Neural progenitor cell (in vitro differentiated cells): ENCODE results near the gene VAV3. TPM values are rescaled to one million over a fixed set of nuclear protein-coding genes. Genes with fewer than 3 reads are reported as not detected.
A peak's percentile ranks its signal among the peaks of the same experiment; 100 is the strongest.

Source experiments
- DNase-seq: peaks from one replicate; pipeline ENCODE4 v3.0.0-alpha.2; 2016; ENCODE audit warnings: low spot score
- H2AFZ ChIP-seq: fragments of 200-600 bp; sonication (generic); replicated peaks from 2 replicates; pipeline ENCODE4 v1.6.1; 2016; ENCODE audit warnings: antibody characterized with exemption
- H3F3A ChIP-seq: fragments of 200-600 bp; sonication (generic); 2 replicates; pipeline ENCODE4 v1.6.1; 2016; ENCODE audit warnings: antibody characterized with exemption, low read depth
- H3K27ac ChIP-seq: fragments of 200-600 bp; sonication (generic); 2 replicates; pipeline ENCODE4 v1.5.1; 2016; ENCODE audit warnings: mild to moderate bottlenecking
- H3K27me3 ChIP-seq: fragments of 200-600 bp; sonication (generic); 2 replicates; pipeline ENCODE4 v1.6.1; 2016; ENCODE audit warnings: mild to moderate bottlenecking, moderate library complexity
- H3K36me3 ChIP-seq: fragments of 200-600 bp; sonication (generic); 2 replicates; pipeline ENCODE4 v1.5.1; 2016
- H3K4me1 ChIP-seq: fragments of 200-600 bp; sonication (generic); 2 replicates; pipeline ENCODE4 v1.6.1; 2016; ENCODE audit warnings: mixed run types
- H3K4me2 ChIP-seq: fragments of 200-600 bp; sonication (generic); 2 replicates; pipeline ENCODE4 v1.6.1; 2016
- H3K4me3 ChIP-seq: fragments of 200-600 bp; sonication (generic); 2 replicates; pipeline ENCODE4 v1.5.1; 2016
- H3K79me2 ChIP-seq: fragments of 200-600 bp; sonication (generic); 2 replicates; pipeline ENCODE4 v1.6.1; 2016; ENCODE audit warnings: low read depth
- H3K9ac ChIP-seq: fragments of 200-600 bp; sonication (generic); 2 replicates; pipeline ENCODE4 v1.6.1; 2016
- H3K9me3 ChIP-seq: fragments of 200-600 bp; sonication (generic); 2 replicates; pipeline ENCODE4 v1.5.1; 2016; ENCODE audit warnings: low read depth
- H4K20me1 ChIP-seq: fragments of 200-600 bp; sonication (generic); 2 replicates; pipeline ENCODE4 v1.6.1; 2016; ENCODE audit warnings: low read depth
- H3K27ac Mint-ChIP-seq: 3 replicates; pipeline ENCODE4 v1.8.0; 2021; ENCODE audit warnings: mixed read lengths
- H3K27me3 Mint-ChIP-seq: 2 replicates; pipeline ENCODE4 v1.8.0; 2022; ENCODE audit warnings: low read depth, mild to moderate bottlenecking, inconsistent platforms, moderate library complexity, mixed read lengths; ENCODE audit not compliant: insufficient read depth
- H3K36me3 Mint-ChIP-seq: 3 replicates; pipeline ENCODE4 v1.8.0; 2021; ENCODE audit warnings: mixed read lengths
- H3K4me1 Mint-ChIP-seq: 3 replicates; pipeline ENCODE4 v1.8.0; 2021; ENCODE audit warnings: mixed read lengths
- H3K4me3 Mint-ChIP-seq: 3 replicates; pipeline ENCODE4 v1.8.0; 2021; ENCODE audit warnings: mild to moderate bottlenecking, moderate library complexity, mixed read lengths
- H3K9me3 Mint-ChIP-seq: 3 replicates; pipeline ENCODE4 v1.8.0; 2020; ENCODE audit warnings: mixed read lengths
- EZH2 ChIP-seq: fragments of 200-600 bp; sonication (generic); IDR thresholded peaks from 2 replicates; pipeline ENCODE4 v1.6.1; 2017; ENCODE audit warnings: antibody characterized with exemption, mild to moderate bottlenecking, moderate library complexity
- EZH2phosphoT487 ChIP-seq: fragments of 200-600 bp; sonication (generic); IDR thresholded peaks from 2 replicates; pipeline ENCODE4 v1.6.1; 2017; ENCODE audit warnings: antibody characterized with exemption
- total RNA-seq: library from RNA; depleted of rRNA; stranded (reverse); fragments of >200 nt; gene quantifications from 2 replicates; pipeline ENCODE4 v1.2.3, GENCODE V29; 2015; ENCODE audit warnings: low replicate concordance
- TF ChIP-seq, protein P1 (sequence below): fragments of 200-600 bp; sonication (generic); IDR thresholded peaks from 2 replicates; pipeline ENCODE4 v1.5.1; 2017; ENCODE audit warnings: antibody characterized with exemption, mild to moderate bottlenecking

The VAV3 gene
- total RNA-seq, 1 donor from 2014 or later = 1.7 TPM

- DNase-seq = no peak
Observed at GRCh38 chr1:107979926-107980325, 14.9 kb upstream of the VAV3 start.

GRCh38 chr1:107979088-107979487 is 14.1 kb upstream of the VAV3 start:
- Mint-ChIP-seq H3K27ac (no peak overlapping the region), H3K27me3 (no peaks in the 10 kb centered on the region), H3K4me1 (peaks cover 21% of the 10 kb centered on the region), H3K36me3 (no peaks in the 10 kb centered on the region), H3K4me3 (no peak overlapping the region), H3K9me3 (no peaks in the 10 kb centered on the region)
- H3K4me3 ChIP-seq = no peak overlapping the region
- H3K9ac ChIP-seq = no peak overlapping the region
- H3K4me1 ChIP-seq = no peaks in the 10 kb centered on the region
- no peaks in the 10 kb centered on the region for H3K27me3 ChIP-seq
- no peaks in the 10 kb centered on the region for H4K20me1 ChIP-seq
- H3K27ac ChIP-seq = no peak overlapping the region
- no peak for DNase-seq
- no peak for TF ChIP-seq EZH2
- no peak for TF ChIP-seq EZH2phosphoT487
- TF ChIP-seq, protein P1, sequence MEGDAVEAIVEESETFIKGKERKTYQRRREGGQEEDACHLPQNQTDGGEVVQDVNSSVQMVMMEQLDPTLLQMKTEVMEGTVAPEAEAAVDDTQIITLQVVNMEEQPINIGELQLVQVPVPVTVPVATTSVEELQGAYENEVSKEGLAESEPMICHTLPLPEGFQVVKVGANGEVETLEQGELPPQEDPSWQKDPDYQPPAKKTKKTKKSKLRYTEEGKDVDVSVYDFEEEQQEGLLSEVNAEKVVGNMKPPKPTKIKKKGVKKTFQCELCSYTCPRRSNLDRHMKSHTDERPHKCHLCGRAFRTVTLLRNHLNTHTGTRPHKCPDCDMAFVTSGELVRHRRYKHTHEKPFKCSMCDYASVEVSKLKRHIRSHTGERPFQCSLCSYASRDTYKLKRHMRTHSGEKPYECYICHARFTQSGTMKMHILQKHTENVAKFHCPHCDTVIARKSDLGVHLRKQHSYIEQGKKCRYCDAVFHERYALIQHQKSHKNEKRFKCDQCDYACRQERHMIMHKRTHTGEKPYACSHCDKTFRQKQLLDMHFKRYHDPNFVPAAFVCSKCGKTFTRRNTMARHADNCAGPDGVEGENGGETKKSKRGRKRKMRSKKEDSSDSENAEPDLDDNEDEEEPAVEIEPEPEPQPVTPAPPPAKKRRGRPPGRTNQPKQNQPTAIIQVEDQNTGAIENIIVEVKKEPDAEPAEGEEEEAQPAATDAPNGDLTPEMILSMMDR = no peak
- no peaks in the 10 kb centered on the region for H3K36me3 ChIP-seq
- no peaks in the 10 kb centered on the region for H3K79me2 ChIP-seq
- H3K4me2 ChIP-seq = no peak overlapping the region
- H2AFZ ChIP-seq = no peak overlapping the region
- no peaks in the 10 kb centered on the region for H3K9me3 ChIP-seq
- H3F3A ChIP-seq = no peaks in the 10 kb centered on the region

More at GRCh38 chr1:107979926-107980325, 14.9 kb upstream of the VAV3 start:
- Mint-ChIP-seq H3K4me3 (no peak overlapping the region), H3K4me1 (peaks cover 21% of the 10 kb centered on the region), H3K9me3 (no peaks in the 10 kb centered on the region), H3K27me3 (no peaks in the 10 kb centered on the region), H3K36me3 (no peaks in the 10 kb centered on the region), H3K27ac (no peak overlapping the region)
- Histone ChIP-seq H3K79me2 (no peaks in the 10 kb centered on the region), H3K4me1 (no peaks in the 10 kb centered on the region), H3K4me3 (no peak overlapping the region), H3K9ac (no peak overlapping the region), H3K9me3 (no peaks in the 10 kb centered on the region), H3K27ac (no peak overlapping the region), H2AFZ (no peak overlapping the region), H3K4me2 (no peak overlapping the region), H4K20me1 (no peaks in the 10 kb centered on the region), H3F3A (no peaks in the 10 kb centered on the region), H3K36me3 (no peaks in the 10 kb centered on the region), H3K27me3 (no peaks in the 10 kb centered on the region)
- TF ChIP-seq, protein P1 = no peak
- TF ChIP-seq EZH2 = no peak
- no peak for TF ChIP-seq EZH2phosphoT487

DNA sequence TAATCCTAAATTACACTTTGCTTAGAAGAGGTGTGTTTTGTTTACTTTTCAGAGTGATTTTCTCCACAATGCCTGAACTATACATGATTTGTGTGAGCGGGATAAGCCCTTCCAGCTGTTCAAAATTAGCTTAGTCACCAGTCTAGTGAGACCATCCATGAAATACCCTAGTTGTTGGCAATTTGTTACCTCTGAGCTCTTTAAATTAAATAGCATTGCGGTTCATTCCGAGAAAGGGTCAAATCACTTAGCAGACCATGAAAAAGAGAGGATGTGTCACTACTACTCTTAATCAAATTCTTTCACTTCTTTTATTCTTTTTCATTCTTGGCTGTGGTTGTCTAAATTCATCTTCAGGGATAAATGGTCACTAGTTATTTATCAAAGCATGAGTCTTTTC is 11.9 kb upstream of the VAV3 start:
- H3K36me3 Mint-ChIP-seq = no peaks in the 10 kb centered on the region
- Histone ChIP-seq H3K79me2 (no peaks in the 10 kb centered on the region), H3K9ac (no peak overlapping the region), H3F3A (no peaks in the 10 kb centered on the region), H2AFZ (no peak overlapping the region), H3K4me1 (no peaks in the 10 kb centered on the region), H3K9me3 (no peaks in the 10 kb centered on the region), H3K36me3 (no peaks in the 10 kb centered on the region), H3K4me2 (peak overlapping the region; percentile 7), H4K20me1 (no peaks in the 10 kb centered on the region), H3K27me3 (no peaks in the 10 kb centered on the region), H3K4me3 (no peak overlapping the region), H3K27ac (no peak overlapping the region)
- TF ChIP-seq EZH2phosphoT487 (no peak), EZH2 (no peak)
- TF ChIP-seq, protein P1 = no peak
- peaks cover 21% of the 10 kb centered on the region for H3K4me1 Mint-ChIP-seq
- peak; percentile 25 for DNase-seq
- H3K4me3 Mint-ChIP-seq = no peak overlapping the region
- H3K9me3 Mint-ChIP-seq = no peaks in the 10 kb centered on the region
- H3K27ac Mint-ChIP-seq = no peak overlapping the region
- H3K27me3 Mint-ChIP-seq = no peaks in the 10 kb centered on the region
